ENCODE data around the gene OR5D18.

- TF ChIP-seq EZH2phosphoT487 (IDR thresholded peaks at IDR 0.05; ENCODE audit: low read depth) (no peak), CTCF (IDR thresholded peaks at IDR 0.05; ENCODE audit: low read depth, low read length) (no peak)
Observed at GRCh38 chr11:55849037-55849436, 29.6 kb downstream of the OR5D18 start.
